PC-9 (cell line): Measurements from ENCODE around the gene PHKG2.

Experiments
- EZH2 ChIP-seq: fragments of 200-600 bp; sonication (generic); IDR thresholded peaks from 2 replicates; pipeline ENCODE4 v1.8.0; 2017; ENCODE audit warnings: antibody characterized with exemption, low read depth
- TF ChIP-seq, protein P1 (sequence below): fragments of 200-600 bp; sonication (generic); conservative IDR thresholded peaks from 2 replicates; pipeline ENCODE4 v1.6.1; 2017; ENCODE audit warnings: mixed run types, antibody characterized with exemption, mild to moderate bottlenecking, moderate library complexity

DNA sequence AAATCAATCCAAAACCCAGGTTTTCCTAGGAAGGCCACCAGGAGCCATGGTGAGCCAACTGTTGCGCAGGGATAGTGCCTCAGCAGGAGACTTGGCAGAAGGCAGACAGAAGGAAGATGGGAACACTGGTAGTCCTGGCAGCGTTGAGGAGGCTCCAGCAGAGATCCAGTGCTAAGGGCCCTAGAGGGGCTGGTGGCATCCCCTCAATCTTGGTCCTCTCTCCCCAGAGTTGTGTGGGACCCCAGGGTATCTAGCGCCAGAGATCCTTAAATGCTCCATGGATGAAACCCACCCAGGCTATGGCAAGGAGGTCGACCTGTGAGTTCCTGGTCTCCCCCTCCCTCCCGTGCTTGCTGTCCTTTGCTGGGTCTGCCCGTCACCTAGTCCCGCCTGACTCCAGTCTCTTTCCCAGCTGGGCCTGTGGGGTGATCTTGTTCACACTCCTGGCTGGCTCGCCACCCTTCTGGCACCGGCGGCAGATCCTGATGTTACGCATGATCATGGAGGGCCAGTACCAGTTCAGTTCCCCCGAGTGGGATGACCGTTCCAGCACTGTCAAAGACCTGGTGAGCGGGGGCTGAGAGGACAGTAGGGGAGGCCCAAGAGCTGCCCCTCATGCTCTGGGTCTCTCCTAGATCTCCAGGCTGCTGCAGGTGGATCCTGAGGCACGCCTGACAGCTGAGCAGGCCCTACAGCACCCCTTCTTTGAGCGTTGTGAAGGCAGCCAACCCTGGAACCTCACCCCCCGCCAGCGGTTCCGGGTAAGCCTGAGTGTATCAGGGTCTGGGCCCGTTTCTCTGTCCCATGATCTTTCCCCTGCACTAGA is 7.9 kb downstream of the PHKG2 start:
- TF ChIP-seq, protein P1, sequence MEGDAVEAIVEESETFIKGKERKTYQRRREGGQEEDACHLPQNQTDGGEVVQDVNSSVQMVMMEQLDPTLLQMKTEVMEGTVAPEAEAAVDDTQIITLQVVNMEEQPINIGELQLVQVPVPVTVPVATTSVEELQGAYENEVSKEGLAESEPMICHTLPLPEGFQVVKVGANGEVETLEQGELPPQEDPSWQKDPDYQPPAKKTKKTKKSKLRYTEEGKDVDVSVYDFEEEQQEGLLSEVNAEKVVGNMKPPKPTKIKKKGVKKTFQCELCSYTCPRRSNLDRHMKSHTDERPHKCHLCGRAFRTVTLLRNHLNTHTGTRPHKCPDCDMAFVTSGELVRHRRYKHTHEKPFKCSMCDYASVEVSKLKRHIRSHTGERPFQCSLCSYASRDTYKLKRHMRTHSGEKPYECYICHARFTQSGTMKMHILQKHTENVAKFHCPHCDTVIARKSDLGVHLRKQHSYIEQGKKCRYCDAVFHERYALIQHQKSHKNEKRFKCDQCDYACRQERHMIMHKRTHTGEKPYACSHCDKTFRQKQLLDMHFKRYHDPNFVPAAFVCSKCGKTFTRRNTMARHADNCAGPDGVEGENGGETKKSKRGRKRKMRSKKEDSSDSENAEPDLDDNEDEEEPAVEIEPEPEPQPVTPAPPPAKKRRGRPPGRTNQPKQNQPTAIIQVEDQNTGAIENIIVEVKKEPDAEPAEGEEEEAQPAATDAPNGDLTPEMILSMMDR = no peak
- no peak for TF ChIP-seq EZH2
